HG03108 (cell line): ENCODE results near the gene ZNF362.

Experiments used
- ATAC-seq: cut with Tn5 transposase; IDR thresholded peaks from one replicate; pipeline ENCODE4 v1.9.1; 2021; ENCODE audit warnings: moderate library complexity; ENCODE audit not compliant: unreplicated experiment

The ZNF362 gene

GRCh38 chr1:33323663-33324477, 67.6 kb downstream of the ZNF362 start:
- no peak for ATAC-seq

- ATAC-seq, result no peak
Measured at GRCh38 chr1:33324677-33325575, 68.6 kb downstream of the ZNF362 start.

GRCh38 chr1:33326785-33327184, 70.5 kb downstream of the ZNF362 start:
- ATAC-seq, result no peak

GRCh38 chr1:33327587-33328325, 71.5 kb downstream of the ZNF362 start:
- no peak for ATAC-seq

GRCh38 chr1:33328817-33329216, 72.5 kb downstream of the ZNF362 start:
- ATAC-seq, result no peak

- ATAC-seq, result no peak
Measured at GRCh38 chr1:33329600-33330305, 73.5 kb downstream of the ZNF362 start.

- no peak for ATAC-seq
Measured at GRCh38 chr1:33330361-33330890, 74.1 kb downstream of the ZNF362 start.

- ATAC-seq, result no peak
Measured at GRCh38 chr1:33330906-33331305, 74.6 kb downstream of the ZNF362 start.

GRCh38 chr1:33331444-33332356, 75.4 kb downstream of the ZNF362 start:
- no peak for ATAC-seq

- no peak for ATAC-seq
Measured at GRCh38 chr1:33332357-33332789, 76.1 kb downstream of the ZNF362 start.

- ATAC-seq, result no peak
Measured at GRCh38 chr1:33332881-33333280, 76.6 kb downstream of the ZNF362 start.

GRCh38 chr1:33334081-33334552, 77.8 kb downstream of the ZNF362 start:
- ATAC-seq, result no peak

- ATAC-seq, result no peak
Measured at GRCh38 chr1:33335020-33335419, 78.7 kb downstream of the ZNF362 start.

- ATAC-seq, result no peak
Measured at GRCh38 chr1:33336580-33336979, 80.3 kb downstream of the ZNF362 start.

- ATAC-seq, result no peak
Measured at GRCh38 chr1:33337441-33337840, 81.1 kb downstream of the ZNF362 start.

- no peak for ATAC-seq
Measured at GRCh38 chr1:33338048-33338439, 81.8 kb downstream of the ZNF362 start.

GRCh38 chr1:33338440-33339211, 82.3 kb downstream of the ZNF362 start:
- ATAC-seq, result no peak

- ATAC-seq, result no peak
Measured at GRCh38 chr1:33339413-33339812, 83.1 kb downstream of the ZNF362 start.
